IMR-90 (cell line): Measurements from ENCODE around the gene STRA6. TPM values are rescaled to one million over a fixed set of nuclear protein-coding genes. Genes with fewer than 3 reads are reported as not detected.

Experiments used
- ATAC-seq: fragments of 200-7000 bp; cut with Tn5 transposase; 2 replicates; pipeline ENCODE4 v1.9.1; 2020; ENCODE audit warnings: low read depth, mild to moderate bottlenecking, moderate library complexity
- BruUV-seq: library from RNA; stranded (reverse); fragments of 400-500 nt; replicated peaks from 2 replicates; lab custom pipeline; 2021; lab: Mats Ljungman, UMichigan
- CTCF ChIA-PET: fragments of 300-600 bp; formaldehyde crosslinking; extraction: SDS; loops from one replicate; lab custom pipeline; 2021; ENCODE audit warnings: antibody characterized with exemption; lab: Yijun Ruan, JAX
- POLR2A ChIA-PET: fragments of 300-600 bp; sonication (Branson Sonifier 250); formaldehyde crosslinking; loops from one replicate; lab custom pipeline; 2022; ENCODE audit warnings: antibody characterized with exemption; ENCODE audit not compliant: unreplicated experiment; lab: Charles Lee
- DNase-seq: peaks from one replicate; pipeline ENCODE4 v3.0.0; 2013
- H2AFZ ChIP-seq: replicated peaks from 2 replicates; pipeline ENCODE3; 2013; ENCODE audit warnings: low read length, mild to moderate bottlenecking; ENCODE audit not compliant: poor library complexity
- H2AK5ac ChIP-seq: 2 replicates; pipeline ENCODE4 v1.6.1; 2013; ENCODE audit warnings: low read depth, low read length, inconsistent platforms
- H2AK9ac ChIP-seq: replicated peaks from 2 replicates; pipeline ENCODE3; 2013; ENCODE audit warnings: mild to moderate bottlenecking, low read depth, low read length, moderate library complexity; ENCODE audit not compliant: poor library complexity
- H2BK120ac ChIP-seq: 2 replicates; pipeline ENCODE4 v1.6.1; 2013; ENCODE audit warnings: low read depth, low read length, inconsistent platforms
- H2BK15ac ChIP-seq: 3 replicates; pipeline ENCODE4 v1.6.1; 2013; ENCODE audit warnings: low read depth, low read length, inconsistent platforms
- H2BK20ac ChIP-seq: 2 replicates; pipeline ENCODE4 v1.6.1; 2013; ENCODE audit warnings: low read depth, mild to moderate bottlenecking, inconsistent platforms, low read length, moderate library complexity
- H2BK5ac ChIP-seq: 2 replicates; pipeline ENCODE4 v1.6.1; 2013; ENCODE audit warnings: mild to moderate bottlenecking, low read depth, low read length, inconsistent platforms; ENCODE audit not compliant: poor library complexity, severe bottlenecking
- H3K14ac ChIP-seq: replicated peaks from 2 replicates; pipeline ENCODE4 v1.6.1; 2013; ENCODE audit warnings: low read depth, low read length, inconsistent platforms
- H3K18ac ChIP-seq: 2 replicates; pipeline ENCODE4 v1.6.1; 2013; ENCODE audit warnings: low read depth, low read length, control low read depth
- H3K23ac ChIP-seq: 2 replicates; pipeline ENCODE4 v1.6.1; 2013; ENCODE audit warnings: low read depth, low read length, inconsistent platforms
- H3K27ac ChIP-seq: 2 replicates; pipeline ENCODE4 v1.5.1; 2013; ENCODE audit warnings: mild to moderate bottlenecking, control low read depth, low read length; ENCODE audit not compliant: insufficient read depth
- H3K27me3 ChIP-seq: 2 replicates; pipeline ENCODE4 v1.6.1; 2013; ENCODE audit warnings: low read length; ENCODE audit not compliant: control insufficient read depth, insufficient read depth
- H3K36me3 ChIP-seq: 2 replicates; pipeline ENCODE4 v1.6.1; 2013; ENCODE audit warnings: low read length, mixed read lengths; ENCODE audit not compliant: control insufficient read depth, insufficient read depth
- H3K4ac ChIP-seq: 2 replicates; pipeline ENCODE4 v1.6.1; 2013; ENCODE audit warnings: low read depth, low read length, inconsistent platforms
- H3K4me1 ChIP-seq: 2 replicates; pipeline ENCODE4 v1.6.1; 2013; ENCODE audit warnings: low read length, mixed read lengths; ENCODE audit not compliant: control insufficient read depth, insufficient read depth
- H3K4me2 ChIP-seq: 2 replicates; pipeline ENCODE4 v1.6.1; 2013; ENCODE audit warnings: low read depth, mild to moderate bottlenecking, control low read depth, low read length, moderate library complexity
- H3K4me3 ChIP-seq: 2 replicates; pipeline ENCODE4 v1.5.1; 2013; ENCODE audit warnings: low read depth, mild to moderate bottlenecking, control low read depth, low read length, moderate library complexity; ENCODE audit not compliant: insufficient read depth
- H3K56ac ChIP-seq: 2 replicates; pipeline ENCODE4 v1.6.1; 2013; ENCODE audit warnings: low read length, inconsistent platforms; ENCODE audit not compliant: insufficient read depth; ENCODE audit errors: extremely low read depth
- H3K79me1 ChIP-seq, 2 experiments: 2 replicates each; pipeline ENCODE4 v1.6.1; 2013; ENCODE audit warnings: low read length in 2 of 2, inconsistent platforms in 1 of 2, low read depth in 1 of 2
- H3K9ac ChIP-seq: 2 replicates; pipeline ENCODE4 v1.6.1; 2013; ENCODE audit warnings: low read depth, low read length, control low read depth
- H3K9me1 ChIP-seq: 2 replicates; pipeline ENCODE4 v1.6.1; 2013; ENCODE audit warnings: low read length, inconsistent platforms; ENCODE audit not compliant: insufficient read depth
- H3K9me3 ChIP-seq: 2 replicates; pipeline ENCODE4 v1.6.1; 2013; ENCODE audit warnings: low read length; ENCODE audit not compliant: control insufficient read depth, insufficient read depth
- H4K20me1 ChIP-seq: 2 replicates; pipeline ENCODE4 v1.6.1; 2013; ENCODE audit warnings: low read length, inconsistent platforms; ENCODE audit not compliant: insufficient read depth
- H4K5ac ChIP-seq: 2 replicates; pipeline ENCODE4 v1.6.1; 2013; ENCODE audit warnings: mild to moderate bottlenecking, low read depth, low read length, control low read depth
- H4K8ac ChIP-seq, 2 experiments: 2 replicates each; pipeline ENCODE4 v1.6.1; 2013; ENCODE audit warnings: low read depth in 2 of 2, low read length in 2 of 2, control low read depth in 1 of 2, inconsistent platforms in 1 of 2
- H4K91ac ChIP-seq: 2 replicates; pipeline ENCODE4 v1.6.1; 2013; ENCODE audit warnings: low read depth, low read length, inconsistent platforms; ENCODE audit not compliant: insufficient read depth
- BHLHE40 ChIP-seq: fragments of 150-350 bp; IDR thresholded peaks from 2 replicates; pipeline ENCODE4 v1.6.1; 2016; ENCODE audit warnings: mild to moderate bottlenecking, low read depth, low read length
- CEBPB ChIP-seq: IDR thresholded peaks from 2 replicates; pipeline ENCODE4 v1.6.1; 2012; ENCODE audit warnings: low read depth, low read length, improper control_type of control experiment
- CHD1 ChIP-seq: IDR thresholded peaks from 2 replicates; pipeline ENCODE4 v1.6.1; 2012; ENCODE audit warnings: low read depth, low read length, improper control_type of control experiment
- CTCF ChIP-seq: conservative IDR thresholded peaks from 2 replicates; pipeline ENCODE4 v1.5.1; 2012; ENCODE audit warnings: mild to moderate bottlenecking, low read depth, low read length, improper control_type of control experiment
- FOS ChIP-seq: fragments of 150-350 bp; IDR thresholded peaks from 2 replicates; pipeline ENCODE4 v1.6.1; 2016; ENCODE audit warnings: low read depth, low read length
- MAFK ChIP-seq: IDR thresholded peaks from 2 replicates; pipeline ENCODE4 v1.6.1; 2012; ENCODE audit warnings: low read depth, low read length, improper control_type of control experiment
- MAZ ChIP-seq: IDR thresholded peaks from 2 replicates; pipeline ENCODE4 v1.6.1; 2012; ENCODE audit warnings: low read depth, mild to moderate bottlenecking, low read length, improper control_type of control experiment, moderate library complexity, borderline replicate concordance
- MXI1 ChIP-seq: IDR thresholded peaks from 2 replicates; pipeline ENCODE4 v1.6.1; 2012; ENCODE audit warnings: low read depth, mild to moderate bottlenecking, low read length, moderate library complexity, borderline replicate concordance
- NFE2L2 ChIP-seq: fragments of 150-350 bp; IDR thresholded peaks from 2 replicates; pipeline ENCODE4 v1.6.1; 2016; ENCODE audit warnings: low read depth, mild to moderate bottlenecking, low read length
- POLR2A ChIP-seq: IDR thresholded peaks from 2 replicates; pipeline ENCODE4 v1.6.1; 2012; ENCODE audit warnings: mild to moderate bottlenecking, low read depth, low read length
- RAD21 ChIP-seq: IDR thresholded peaks from 2 replicates; pipeline ENCODE4 v1.6.1; 2012; ENCODE audit warnings: low read length, improper control_type of control experiment
- RCOR1 ChIP-seq: IDR thresholded peaks from 2 replicates; pipeline ENCODE4 v1.6.1; 2012; ENCODE audit warnings: mild to moderate bottlenecking, low read length, improper control_type of control experiment; ENCODE audit not compliant: insufficient replicate concordance
- RFX5 ChIP-seq: IDR thresholded peaks from 2 replicates; pipeline ENCODE4 v1.8.0; 2012; ENCODE audit warnings: low read depth, mild to moderate bottlenecking, low read length, moderate library complexity
- SMC3 ChIP-seq: fragments of 150-350 bp; IDR thresholded peaks from 2 replicates; pipeline ENCODE4 v1.6.1; 2016; ENCODE audit warnings: low read depth, mild to moderate bottlenecking, antibody characterized with exemption, low read length, moderate library complexity
- WGBS, 2 experiments: methylation state at CpG; one replicate each; pipeline versions ENCODE4 v1.1.5 to v1.1.7; 2013; ENCODE audit warnings: missing lambda C conversion rate in 2 of 2; ENCODE audit not compliant: insufficient read length in 1 of 2; ENCODE audit errors: extremely low coverage in 2 of 2; 5-methylcytosine and 5-hydroxymethylcytosine counted together
- dilution Hi-C: fragments of 300-500 bp; cut with HindIII; formaldehyde crosslinking; loops from one replicate; pipeline ENCODE4 v1.14.3; 2018; ENCODE audit warnings: low sequenced_read_pairs; ENCODE audit not compliant: unreplicated experiment
- in situ Hi-C: fragments of 300-500 bp; cut with MboI; formaldehyde crosslinking; loops from 3 replicates; pipeline ENCODE4 v1.14.3; 2019; ENCODE audit warnings: low sequenced_read_pairs, inconsistent platforms, mixed read lengths
- intact Hi-C: fragments of 100-400 bp; cut with micrococcal nuclease; formaldehyde crosslinking; loops from 2 replicates; pipeline ENCODE4 v1.10.0; 2022
- polyA plus RNA-seq, 3 experiments: library from polyadenylated mRNA; depleted of rRNA; stranded (reverse); fragments of >200 nt; gene quantifications; 2 replicates each; pipeline ENCODE4 v1.2.3, GENCODE V29; 2012; ENCODE audit warnings: low replicate concordance in 1 of 3
- total RNA-seq: library from RNA; depleted of rRNA; stranded (reverse); fragments of >200 nt; gene quantifications from 2 replicates; pipeline ENCODE4 v1.2.3, GENCODE V29; 2012
- TF ChIP-seq, protein P1 (sequence below): fragments of 150-350 bp; IDR thresholded peaks from 2 replicates; pipeline ENCODE4 v1.6.1; 2017; ENCODE audit warnings: mild to moderate bottlenecking, antibody characterized with exemption, low read length, low read depth

STRA6 gene
- total and polyA plus RNA-seq, 2 of the 4 experiments (the other 2 are of a cell fraction), result 0.17 TPM; not detected in 1

DNA sequence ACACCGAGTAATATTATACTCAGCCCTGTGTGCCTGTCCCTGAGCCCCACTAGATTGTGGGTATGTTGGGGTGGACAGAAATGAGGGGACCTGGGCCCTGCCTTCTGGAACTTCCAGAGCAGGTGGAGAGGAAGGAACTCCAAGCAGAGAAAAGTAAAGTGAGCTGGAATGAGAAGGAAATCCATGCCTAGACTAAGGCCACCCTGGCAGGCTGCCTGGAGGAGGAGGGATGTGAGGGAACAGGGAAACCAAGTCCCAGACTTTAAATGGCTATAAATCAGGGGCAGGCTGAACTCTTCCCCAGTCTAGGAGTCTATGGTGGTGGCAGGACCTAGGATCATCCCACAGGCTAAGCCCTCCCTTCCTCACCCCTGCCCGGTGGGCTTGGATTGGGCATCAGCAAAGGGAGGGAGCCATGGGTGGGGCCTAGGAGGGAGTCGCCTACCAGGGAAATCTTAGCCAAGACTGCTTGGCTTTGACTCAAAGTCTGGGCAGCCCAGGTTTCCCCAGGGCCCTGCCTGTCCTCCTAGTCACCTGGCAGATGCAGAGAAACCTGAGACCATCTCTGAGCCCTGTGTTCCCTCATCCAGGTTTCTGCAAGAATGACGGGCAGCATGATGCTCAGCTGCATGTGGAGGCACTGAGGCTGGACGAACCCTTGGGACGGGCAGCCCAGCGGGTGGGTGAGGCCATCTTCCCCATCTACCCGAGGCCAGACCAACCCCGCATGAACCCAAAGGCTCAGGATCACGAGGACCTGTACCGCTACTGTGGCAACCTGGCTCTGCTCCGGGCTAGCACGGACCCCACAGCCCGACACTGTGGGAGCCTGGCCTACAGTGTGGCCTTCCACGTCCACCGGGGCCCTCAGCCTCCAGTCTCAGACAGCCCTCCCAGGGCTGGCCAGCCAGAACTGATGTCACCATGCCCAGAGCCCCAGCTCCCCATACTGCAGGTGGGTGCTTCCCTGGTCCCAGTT is 15.6 kb upstream of the STRA6 start:
- H3K4me2 ChIP-seq, result no peak overlapping the region
- intact Hi-C loops, result no loop called here
- no peak overlapping the region for H4K5ac ChIP-seq
- H2BK15ac ChIP-seq, result no peak overlapping the region
- H3K23ac ChIP-seq, result no peak overlapping the region
- ChIA-PET CTCF (no interaction called here), POLR2A (no interaction called here)
- in situ Hi-C loops, result no loop called here
- no peak overlapping the region for H2AK9ac ChIP-seq
- no peak overlapping the region for H4K8ac ChIP-seq
- no peak overlapping the region for H4K91ac ChIP-seq
- H3K79me1 ChIP-seq, result no peaks in the 10 kb centered on the region
- no peak overlapping the region for H3K9ac ChIP-seq
- no peak overlapping the region for H3K4ac ChIP-seq
- no peak overlapping the region for H2BK120ac ChIP-seq
- no peak overlapping the region for H2BK20ac ChIP-seq
- H3K4me1 ChIP-seq, result peaks cover 9% of the 10 kb centered on the region; the same call in 1 of the 2 replicates
- H3K27me3 ChIP-seq, result peaks cover 51% of the 10 kb centered on the region
- BruUV-seq, result no TSS peak
- no peaks in the 10 kb centered on the region for H3K36me3 ChIP-seq
- no peak overlapping the region for H2BK5ac ChIP-seq
- no peak overlapping the region for H2AK5ac ChIP-seq
- no peak overlapping the region for H3K27ac ChIP-seq
- no peak overlapping the region for H3K18ac ChIP-seq
- no peaks in the 10 kb centered on the region for H3K9me3 ChIP-seq
- H4K20me1 ChIP-seq, result 0 out of 2 replicates have a peak, but pooled peaks cover 3% of the 10 kb centered on the region
- DNase-seq (no peak), ATAC-seq (no peak)
- no peak overlapping the region for H3K14ac ChIP-seq
- WGBS, 2 experiments, result 86% methylated on average over 6 of the region's 16 CpGs; no CpG with 5 or more reads in 1 of the 2 experiments
- H3K9me1 ChIP-seq, result no peaks in the 10 kb centered on the region
- no peak overlapping the region for H3K56ac ChIP-seq
- H2AFZ ChIP-seq, result no peak overlapping the region
- dilution Hi-C loops, result no loop called here
- no peak overlapping the region for H3K4me3 ChIP-seq
- TF ChIP-seq CTCF, result no peak
- no peak for TF ChIP-seq CEBPB
- no peak for TF ChIP-seq SMC3
- no peak for TF ChIP-seq MAFK
- TF ChIP-seq MXI1, result no peak
- no peak for TF ChIP-seq FOS
- no peak for TF ChIP-seq CHD1
- TF ChIP-seq POLR2A, result no peak
- TF ChIP-seq, protein P1, sequence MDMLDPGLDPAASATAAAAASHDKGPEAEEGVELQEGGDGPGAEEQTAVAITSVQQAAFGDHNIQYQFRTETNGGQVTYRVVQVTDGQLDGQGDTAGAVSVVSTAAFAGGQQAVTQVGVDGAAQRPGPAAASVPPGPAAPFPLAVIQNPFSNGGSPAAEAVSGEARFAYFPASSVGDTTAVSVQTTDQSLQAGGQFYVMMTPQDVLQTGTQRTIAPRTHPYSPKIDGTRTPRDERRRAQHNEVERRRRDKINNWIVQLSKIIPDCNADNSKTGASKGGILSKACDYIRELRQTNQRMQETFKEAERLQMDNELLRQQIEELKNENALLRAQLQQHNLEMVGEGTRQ, result no peak
- TF ChIP-seq RCOR1, result no peak
- TF ChIP-seq MAZ, result no peak
- no peak for TF ChIP-seq BHLHE40
- no peak for TF ChIP-seq RAD21
- no peak for TF ChIP-seq RFX5
- no peak for TF ChIP-seq NFE2L2
